Measurements from ENCODE around the gene MACF1. TPM values are rescaled to one million over a fixed set of nuclear protein-coding genes. Genes with fewer than 3 reads are reported as not detected.
A peak's percentile ranks its signal among the peaks of the same experiment; 100 is the strongest.

MACF1 gene
- total RNA-seq, 2 experiments from 2014 or later: 328 to 344 TPM

GRCh38 chr1:39529901-39530535 is 325.5 kb downstream of the MACF1 start:
- no peaks in the 10 kb centered on the region for H3K27me3 Mint-ChIP-seq
- H3K27ac Mint-ChIP-seq: no peak overlapping the region
- H3K4me3 Mint-ChIP-seq: no peak overlapping the region
- POLR2A ChIA-PET: no interaction called here
- DNase-seq: peak; percentile 14
- H3K9me3 Mint-ChIP-seq: no peaks in the 10 kb centered on the region
- H3K36me3 Mint-ChIP-seq: peaks cover 8% of the 10 kb centered on the region
- peaks cover 10% of the 10 kb centered on the region for H3K4me1 Mint-ChIP-seq
- ATAC-seq (ENCODE audit: low read depth): no peak

- ATAC-seq (ENCODE audit: low read depth): no peak
- Mint-ChIP-seq H3K4me3 (no peak overlapping the region), H3K27me3 (no peaks in the 10 kb centered on the region), H3K36me3 (peaks cover 8% of the 10 kb centered on the region), H3K9me3 (no peaks in the 10 kb centered on the region), H3K4me1 (peaks cover 2% of the 10 kb centered on the region), H3K27ac (no peak overlapping the region)
- DNase-seq: peak; percentile 13
- POLR2A ChIA-PET: no interaction called here
Observed at GRCh38 chr1:39531526-39531925, 327.0 kb downstream of the MACF1 start.

GRCh38 chr1:39533442-39533841 is 328.9 kb downstream of the MACF1 start:
- no peaks in the 10 kb centered on the region for H3K27me3 Mint-ChIP-seq
- no peaks in the 10 kb centered on the region for H3K9me3 Mint-ChIP-seq
- DNase-seq: peak; percentile 2
- H3K27ac Mint-ChIP-seq: no peak overlapping the region
- POLR2A ChIA-PET: no interaction called here
- peaks cover 3% of the 10 kb centered on the region for H3K36me3 Mint-ChIP-seq
- no peak for ATAC-seq (ENCODE audit: low read depth)
- H3K4me1 Mint-ChIP-seq: no peaks in the 10 kb centered on the region
- H3K4me3 Mint-ChIP-seq: no peak overlapping the region

Other genes starting within 250 kb of the MACF1 start
- gene AKIRIN1, start 213.4 kb upstream of the MACF1 start, total RNA-seq: 10 to 100 TPM; 55.5 to 60.2 TPM
- 100 to 1,000 TPM; 107 to 113 TPM for gene NDUFS5, start 178.3 kb upstream of the MACF1 start, total RNA-seq